Small intestine (tissue), 7 donors: Measurements from ENCODE around the gene TTC33. TPM values are rescaled to one million over a fixed set of nuclear protein-coding genes. Genes with fewer than 3 reads are reported as not detected.
A peak's percentile ranks its signal among the peaks of the same experiment; 100 is the strongest.

Experiments used
- DNase-seq, 2 donors: peaks; one replicate each; pipeline versions ENCODE4 v3.0.0 to v3.0.0-alpha.2; 2013
- FAIRE-seq: peaks from 2 replicates; lab custom pipeline; 2012; peaks lifted over from hg19 to GRCh38; lab: Jason Lieb, UNC
- H3K27ac ChIP-seq, 3 donors: one replicate each; pipeline ENCODE4 v1.5.1; 2013; ENCODE audit warnings: low read length in 2 of 3, mild to moderate bottlenecking in 2 of 3, control low read depth in 1 of 3, inconsistent platforms in 1 of 3, low read depth in 1 of 3, moderate library complexity in 1 of 3
- H3K27me3 ChIP-seq, 3 donors: one replicate each; pipeline ENCODE4 v1.6.1; 2013; ENCODE audit warnings: low read length in 3 of 3, inconsistent platforms in 1 of 3; ENCODE audit not compliant: control insufficient read depth in 3 of 3, insufficient read depth in 3 of 3
- H3K36me3 ChIP-seq, 3 donors: one replicate each; pipeline ENCODE4 v1.6.1; 2013; ENCODE audit warnings: low read length in 3 of 3, inconsistent platforms in 1 of 3, low read depth in 1 of 3, mild to moderate bottlenecking in 1 of 3, moderate library complexity in 1 of 3; ENCODE audit not compliant: control insufficient read depth in 3 of 3, insufficient read depth in 2 of 3
- H3K4me1 ChIP-seq, 3 donors: one replicate each; pipeline ENCODE4 v1.6.1; 2013; ENCODE audit warnings: low read length in 2 of 3, inconsistent platforms in 1 of 3, low read depth in 1 of 3, mild to moderate bottlenecking in 1 of 3, moderate library complexity in 1 of 3; ENCODE audit not compliant: control insufficient read depth in 3 of 3, insufficient read depth in 2 of 3
- H3K4me3 ChIP-seq, 3 donors: one replicate each; pipeline ENCODE4 v1.5.1; 2013; ENCODE audit warnings: low read length in 3 of 3, control low read depth in 1 of 3, inconsistent platforms in 1 of 3, low read depth in 1 of 3, mild to moderate bottlenecking in 1 of 3, moderate library complexity in 1 of 3
- H3K9me3 ChIP-seq, 2 donors: one replicate each; pipeline ENCODE4 v1.6.1; 2013; ENCODE audit warnings: low read depth in 1 of 2, low read length in 1 of 2; ENCODE audit not compliant: control insufficient read depth in 2 of 2, insufficient read depth in 1 of 2
- WGBS, 3 donors: extraction: QIAGEN DNeasy Blood & Tissue Kit; methylation state at CpG; one replicate each; pipeline ENCODE4 v1.1.7; 2013; 5-methylcytosine and 5-hydroxymethylcytosine counted together
- polyA plus RNA-seq, 4 donors: library from polyadenylated mRNA; stranded (reverse) in 3 of 4; unstranded in 1 of 4; fragments of 200-250 nt in 3 of 4; fragments of 120-200 nt in 1 of 4; gene quantifications; one replicate each; pipeline versions ENCODE4 v1.2.1 to v1.2.3, GENCODE V29; 2013
- donor health status: healthy with polysubstance abuse.
- donor health status: control.
- donor health status: control.
- donor health status: Bipolar disorder and iron deficiency.
- donor health status: healthy.

TTC33 gene
- polyA plus RNA-seq, 4 donors, result 8.0 to 18.1 (median 8.9) TPM

DNA sequence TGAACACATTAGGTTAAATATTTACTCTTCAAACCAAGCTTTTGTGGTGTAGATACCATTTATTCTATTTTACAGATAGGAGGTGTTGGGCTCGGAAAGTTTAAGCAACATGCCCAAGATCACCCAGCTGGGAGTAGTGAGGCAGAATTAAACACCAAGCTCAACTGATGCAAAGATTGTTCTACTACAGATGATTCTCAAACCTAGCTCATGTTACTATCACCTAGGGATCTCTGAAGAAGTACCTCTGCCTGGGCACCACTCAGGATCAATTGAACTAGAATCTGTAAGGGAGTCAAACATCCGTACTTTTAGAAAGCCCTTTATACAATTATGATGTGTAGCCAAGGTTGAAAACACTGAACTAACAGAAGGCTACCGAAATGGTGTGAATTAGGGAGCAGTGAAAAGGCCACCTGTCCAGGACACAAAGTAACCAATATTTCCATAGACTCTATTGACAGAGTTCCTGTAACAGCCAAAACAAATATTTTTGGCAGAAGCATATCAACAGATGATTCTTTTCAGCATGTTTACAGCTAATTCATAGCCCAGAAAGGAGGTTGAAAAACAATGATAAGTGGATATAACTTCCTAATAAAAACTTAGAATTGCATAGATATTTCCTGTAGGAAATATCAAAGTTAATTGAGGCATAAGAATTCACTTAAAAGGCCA lies 234.5 kb downstream of the TTC33 start:
- 83 to 88% (median 87%) methylated on average over 3 of the region's 3 CpGs for WGBS, 3 donors
- DNase-seq (no peak), FAIRE-seq (no peak)
- H3K4me3 ChIP-seq, result no peak overlapping the region
- no peak overlapping the region for H3K27ac ChIP-seq
- no peaks in the 10 kb centered on the region for H3K27me3 ChIP-seq
- no peaks in the 10 kb centered on the region for H3K36me3 ChIP-seq
- peaks cover 0 to 2% (median 0%) of the 10 kb centered on the region in 3 donors for H3K4me1 ChIP-seq
- H3K9me3 ChIP-seq, result no peaks in the 10 kb centered on the region

DNA sequence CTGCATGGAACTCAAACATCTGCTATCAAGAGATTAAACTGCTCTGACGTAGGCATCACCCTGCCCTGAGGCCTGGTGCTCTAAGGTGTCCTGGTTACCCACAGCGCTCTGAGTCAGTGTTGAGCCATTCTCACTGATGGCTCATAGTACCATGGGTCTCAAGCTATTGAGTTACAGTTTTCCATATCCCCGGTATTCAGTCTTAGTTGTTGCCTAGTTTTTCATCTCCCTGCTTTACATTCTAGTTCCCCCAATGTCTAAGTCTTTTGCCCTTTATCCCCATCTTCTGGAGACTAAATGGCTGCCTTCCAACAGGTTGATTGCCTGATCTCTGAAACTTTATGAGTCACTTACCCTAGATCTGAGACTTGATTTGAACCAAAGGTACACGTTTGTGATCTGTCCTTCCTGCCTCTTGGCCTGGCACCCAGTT lies 237.3 kb downstream of the TTC33 start:
- H3K9me3 ChIP-seq, result no peaks in the 10 kb centered on the region
- peak overlapping the region in 1 of 3 donors; percentile 27 for H3K27ac ChIP-seq
- H3K4me1 ChIP-seq, result peaks cover 0 to 2% (median 0%) of the 10 kb centered on the region in 3 donors
- H3K27me3 ChIP-seq, result no peaks in the 10 kb centered on the region
- 27 to 74% (median 44%) methylated on average over 4 of the region's 4 CpGs for WGBS, 3 donors
- no peak for FAIRE-seq
- DNase-seq, result peak in 1 of 2 donors; percentile 86
- no peaks in the 10 kb centered on the region for H3K36me3 ChIP-seq
- H3K4me3 ChIP-seq, result no peak overlapping the region

DNA sequence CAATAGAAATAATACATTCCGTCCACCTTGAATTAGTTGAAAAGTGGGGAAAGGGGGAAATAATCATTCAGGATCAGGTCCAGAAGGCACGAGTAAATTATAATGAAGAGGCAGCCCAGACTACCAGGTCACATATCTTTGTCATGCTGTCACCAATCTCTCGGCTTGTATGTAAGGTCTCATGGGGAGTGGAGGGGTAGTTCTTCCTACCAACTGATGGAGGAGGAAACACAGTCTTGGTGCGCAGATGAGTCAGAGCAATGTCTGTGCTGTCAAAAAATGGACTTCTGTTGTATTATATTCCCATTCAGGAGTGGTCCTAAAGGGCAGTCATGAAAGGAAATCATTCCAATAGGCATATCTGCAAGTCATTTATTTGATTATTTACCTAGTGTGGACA lies 240.3 kb downstream of the TTC33 start:
- 86 to 92% (median 90%) methylated on average over 4 of the region's 4 CpGs for WGBS, 3 donors
- no peak for FAIRE-seq

DNA sequence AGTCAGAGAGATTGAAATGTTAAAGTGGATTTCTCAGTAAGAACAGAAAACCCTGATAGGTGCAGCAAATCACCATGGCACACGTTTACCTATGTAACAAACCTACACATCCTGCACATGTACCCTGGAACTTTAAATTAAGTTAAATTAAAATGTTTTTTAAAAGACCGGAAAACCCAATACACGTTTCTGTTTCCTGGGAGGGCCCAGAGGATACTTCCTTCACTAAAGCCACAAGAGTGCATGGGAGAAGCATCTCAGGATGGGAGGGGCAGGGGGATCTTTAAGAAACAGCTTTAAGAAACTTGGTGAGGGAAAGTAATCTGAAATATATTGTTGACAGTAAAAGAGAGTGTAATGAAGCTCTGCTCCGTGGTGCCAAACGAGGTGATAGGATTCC lies 240.8 kb downstream of the TTC33 start:
- H3K27ac ChIP-seq, result no peak overlapping the region
- 69 to 86% (median 84%) methylated on average over 5 of the region's 5 CpGs for WGBS, 3 donors
- FAIRE-seq, result no peak

More for the DNA sequence above, 240.3 kb downstream of the TTC33 start:
- H3K36me3 ChIP-seq, result no peaks in the 10 kb centered on the region
- H3K9me3 ChIP-seq, result no peaks in the 10 kb centered on the region
- H3K4me3 ChIP-seq, result no peak overlapping the region
- peaks cover 0 to 2% (median 0%) of the 10 kb centered on the region in 3 donors for H3K4me1 ChIP-seq
- no peak overlapping the region for H3K27ac ChIP-seq
- H3K27me3 ChIP-seq, result no peaks in the 10 kb centered on the region
- DNase-seq, result no peak

DNA sequence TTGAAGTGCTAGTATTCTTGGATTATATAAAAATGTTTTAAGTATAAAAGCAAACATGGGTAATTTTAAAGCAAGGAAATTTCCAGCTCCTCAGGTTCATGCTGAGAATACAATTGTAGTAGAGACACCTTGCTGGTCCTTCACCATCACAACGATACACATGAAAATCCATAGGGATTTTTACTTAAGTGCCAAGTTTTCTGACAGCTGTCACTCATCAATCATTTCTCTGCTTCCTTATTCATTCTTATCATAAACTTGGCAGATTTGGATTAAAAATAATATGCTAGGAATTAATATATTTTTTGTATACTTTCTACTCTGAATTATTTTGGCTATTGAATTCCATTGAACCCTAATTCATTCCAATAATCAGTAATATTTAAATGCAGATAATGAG lies 244.0 kb downstream of the TTC33 start:
- DNase-seq (no peak), FAIRE-seq (no peak)
- no peaks in the 10 kb centered on the region for H3K36me3 ChIP-seq
- H3K27me3 ChIP-seq, result no peaks in the 10 kb centered on the region
- no peaks in the 10 kb centered on the region for H3K9me3 ChIP-seq
- 91 to 96% (median 93%) methylated on average over 1 of the region's 1 CpG for WGBS, 3 donors
- no peak overlapping the region for H3K4me3 ChIP-seq
- H3K27ac ChIP-seq, result no peak overlapping the region
- no peaks in the 10 kb centered on the region for H3K4me1 ChIP-seq

More for the DNA sequence above, 240.8 kb downstream of the TTC33 start:
- Histone ChIP-seq H3K4me1 (peaks cover 0 to 2% (median 0%) of the 10 kb centered on the region in 3 donors), H3K4me3 (no peak overlapping the region), H3K9me3 (no peaks in the 10 kb centered on the region), H3K36me3 (no peaks in the 10 kb centered on the region), H3K27me3 (no peaks in the 10 kb centered on the region)
- DNase-seq, result no peak

DNA sequence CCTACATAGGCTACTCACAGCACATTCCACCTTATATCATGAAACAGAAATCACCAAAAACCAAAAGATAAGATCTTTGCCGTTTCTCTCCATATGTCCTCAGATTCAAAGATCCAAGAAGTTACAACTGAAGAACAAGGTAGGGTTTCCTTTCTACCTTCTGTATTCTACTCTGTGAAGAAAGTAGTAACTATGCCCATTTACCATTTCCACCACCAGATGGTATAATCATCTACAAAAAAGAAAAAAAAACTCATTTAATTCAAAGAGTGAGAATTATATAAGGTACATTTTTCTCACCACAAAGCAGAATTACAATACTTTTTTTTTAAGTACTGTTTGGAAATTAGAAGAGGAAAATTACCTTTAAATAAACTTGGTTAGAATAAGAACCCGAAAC lies 248.7 kb downstream of the TTC33 start:
- peaks cover 0 to 2% (median 0%) of the 10 kb centered on the region in 3 donors for H3K4me1 ChIP-seq
- no peak overlapping the region for H3K4me3 ChIP-seq
- no peaks in the 10 kb centered on the region for H3K27me3 ChIP-seq
- FAIRE-seq (no peak), DNase-seq (no peak)
- no peaks in the 10 kb centered on the region for H3K9me3 ChIP-seq
- 41 to 56% (median 53%) methylated on average over 2 of the region's 2 CpGs for WGBS, 3 donors
- H3K36me3 ChIP-seq, result no peaks in the 10 kb centered on the region
- H3K27ac ChIP-seq, result no peak overlapping the region

DNA sequence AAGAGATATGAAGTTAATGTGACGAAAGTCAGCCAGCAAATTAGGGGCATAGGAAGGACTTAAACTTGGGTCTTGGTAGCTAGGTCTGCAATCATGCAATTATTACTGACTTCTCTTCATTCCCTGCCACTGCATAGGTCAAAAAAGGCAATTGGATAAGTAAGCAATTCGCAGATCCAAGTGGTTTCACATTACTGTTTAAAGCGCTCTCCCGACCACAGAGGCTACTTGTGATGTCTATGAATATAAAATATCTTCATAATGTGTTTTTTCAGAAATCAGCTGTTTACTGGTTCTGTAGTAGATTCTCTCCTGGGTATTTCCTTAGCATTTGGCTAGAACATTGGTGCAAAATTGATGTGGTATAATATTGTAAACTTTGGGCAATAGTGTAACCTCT lies 250.7 kb downstream of the TTC33 start:
- Histone ChIP-seq H3K27ac (no peak overlapping the region), H3K4me3 (no peak overlapping the region), H3K4me1 (peaks cover 5 to 13% (median 6%) of the 10 kb centered on the region in 3 donors), H3K36me3 (no peaks in the 10 kb centered on the region), H3K27me3 (no peaks in the 10 kb centered on the region), H3K9me3 (no peaks in the 10 kb centered on the region)
- FAIRE-seq (no peak), DNase-seq (no peak)
- 80 to 95% (median 89%) methylated on average over 4 of the region's 4 CpGs for WGBS, 3 donors

DNA sequence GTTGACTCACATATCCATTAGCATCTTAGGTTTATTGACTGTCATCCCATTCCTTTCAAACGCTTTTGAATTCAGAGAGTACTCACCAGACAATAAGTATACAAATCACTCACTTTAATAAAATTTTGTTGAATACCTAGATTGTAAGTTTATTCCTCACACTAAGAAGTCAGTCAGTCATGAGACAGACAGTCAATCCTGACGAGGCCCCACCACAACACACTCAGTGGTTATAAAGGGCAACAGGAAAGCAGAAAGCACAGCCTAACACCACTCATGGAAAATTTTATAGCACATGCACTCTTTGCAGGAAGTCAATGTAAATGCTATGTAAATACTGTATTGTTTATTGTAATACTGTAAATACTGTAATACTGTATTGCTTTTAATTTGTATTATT lies 252.3 kb downstream of the TTC33 start:
- Histone ChIP-seq H3K27ac (no peak overlapping the region), H3K27me3 (no peaks in the 10 kb centered on the region), H3K4me1 (peaks cover 5 to 22% (median 9%) of the 10 kb centered on the region in 3 donors), H3K36me3 (no peaks in the 10 kb centered on the region), H3K9me3 (no peaks in the 10 kb centered on the region), H3K4me3 (no peak overlapping the region)
- DNase-seq (peak in 1 of 2 donors; percentile 26), FAIRE-seq (no peak)
- WGBS, 3 donors, result 66 to 80% (median 79%) methylated on average over 2 of the region's 2 CpGs
